HL-60 (cell line): ENCODE measurements around the gene MSH5.
A peak's percentile ranks its signal among the peaks of the same experiment; 100 is the strongest.

ENCODE experiments used
- CTCF ChIP-seq: IDR thresholded peaks from one replicate; pipeline ENCODE4 v1.5.1; 2011; ENCODE audit warnings: low read length, control low read depth, inconsistent platforms; ENCODE audit not compliant: insufficient read depth
- GABPA ChIP-seq: IDR thresholded peaks from 2 replicates; pipeline ENCODE4 v1.6.1; 2012; ENCODE audit warnings: low read depth
- POLR2AphosphoS5 ChIP-seq: IDR thresholded peaks from 2 replicates; pipeline ENCODE4 v1.6.1; 2012; ENCODE audit warnings: low read depth
- REST ChIP-seq: IDR thresholded peaks from 2 replicates; pipeline ENCODE4 v1.6.1; 2012; ENCODE audit warnings: low read depth; ENCODE audit not compliant: insufficient replicate concordance
- SPI1 ChIP-seq: IDR thresholded peaks from 2 replicates; pipeline ENCODE4 v1.6.1; 2012; ENCODE audit warnings: low read depth, mild to moderate bottlenecking, borderline replicate concordance

DNA sequence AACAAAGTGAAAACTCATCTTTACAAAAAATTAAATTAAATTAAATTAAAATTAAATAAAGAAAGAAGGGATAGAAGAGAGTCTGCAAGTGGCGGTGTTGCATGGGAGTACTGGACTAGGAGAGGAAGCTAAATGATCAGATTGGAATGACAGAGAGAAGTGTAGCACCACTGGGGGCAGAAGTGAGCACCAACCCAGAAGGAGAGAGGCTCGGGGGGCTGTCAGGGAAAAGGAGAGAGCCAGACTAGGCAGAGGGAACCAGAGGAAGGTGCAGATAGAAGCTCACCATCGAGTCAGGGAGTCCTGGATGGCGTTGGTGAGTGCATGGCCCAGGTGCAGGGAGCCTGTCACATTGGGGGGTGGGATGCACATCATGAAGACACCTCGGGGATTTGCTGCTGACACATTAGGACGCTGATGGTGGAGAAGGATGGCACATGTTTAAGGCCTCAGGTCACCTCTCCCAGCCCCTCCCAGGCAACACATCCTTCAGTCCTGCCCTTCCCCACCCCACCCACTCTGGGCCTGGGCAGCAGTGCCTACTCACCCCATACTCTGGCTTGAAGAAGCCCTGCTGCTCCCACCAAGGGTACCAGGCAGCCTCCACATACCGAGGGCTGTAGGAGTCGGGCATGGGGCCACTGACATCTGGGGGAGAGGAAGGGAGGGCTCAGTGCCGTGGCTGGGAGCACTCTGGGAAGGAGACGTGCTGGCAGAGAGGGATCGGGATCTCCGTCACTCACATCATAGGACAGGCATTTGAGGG, 51.7 kb downstream of the MSH5 start:
- TF ChIP-seq CTCF, result peak; percentile 39
- no peak for TF ChIP-seq POLR2AphosphoS5
- TF ChIP-seq REST, result no peak
- peak; percentile 11; the same call in 1 of the 2 replicates for TF ChIP-seq SPI1
- no peak for TF ChIP-seq GABPA
